ENCODE data around the gene FHAD1.
"Not testable (repeated sequence)": the region's sequence is repeated elsewhere in the genome, so short reads cannot be mapped to it uniquely, and the experiment has no call there.

Gene FHAD1

DNA sequence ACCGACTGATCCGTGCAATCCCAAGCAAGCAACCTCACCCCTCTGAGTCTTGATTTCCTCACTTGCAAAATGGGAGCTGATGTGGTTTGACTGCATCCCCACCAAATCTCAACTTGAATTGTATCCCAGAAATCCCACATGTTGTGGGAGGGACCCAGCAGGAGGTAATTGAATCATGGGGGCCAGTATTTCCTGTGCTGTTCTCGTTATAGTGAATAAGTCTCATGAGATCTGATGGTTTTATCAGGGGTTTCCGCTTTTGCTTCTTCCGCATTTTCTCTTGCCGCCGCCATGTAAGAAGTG, 58.4 kb downstream of the FHAD1 start:
- no peak for DNase-seq (ENCODE audit: low read depth, low spot score)

DNA sequence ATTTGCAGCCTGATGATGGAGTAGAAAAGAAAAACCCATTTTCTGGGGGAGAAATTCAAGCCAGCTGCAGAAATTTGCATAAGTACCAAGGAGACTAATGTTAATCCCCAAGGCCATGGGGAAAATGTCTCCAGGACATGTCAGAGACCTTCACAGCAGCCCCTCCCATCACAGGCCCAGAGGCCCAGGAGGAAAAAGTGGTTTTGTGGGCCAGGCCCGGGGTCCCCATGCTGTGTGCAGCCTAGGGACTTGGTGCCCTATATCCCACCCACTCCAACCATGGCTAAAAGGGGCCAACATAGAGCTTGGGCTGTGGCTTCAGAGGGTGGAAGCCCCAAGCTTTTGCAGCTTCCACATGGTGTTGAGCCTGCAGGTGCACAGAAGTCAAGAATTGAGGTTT, 59.3 kb downstream of the FHAD1 start:
- not testable (repeated sequence) for DNase-seq (ENCODE audit: low read depth, low spot score)

DNA sequence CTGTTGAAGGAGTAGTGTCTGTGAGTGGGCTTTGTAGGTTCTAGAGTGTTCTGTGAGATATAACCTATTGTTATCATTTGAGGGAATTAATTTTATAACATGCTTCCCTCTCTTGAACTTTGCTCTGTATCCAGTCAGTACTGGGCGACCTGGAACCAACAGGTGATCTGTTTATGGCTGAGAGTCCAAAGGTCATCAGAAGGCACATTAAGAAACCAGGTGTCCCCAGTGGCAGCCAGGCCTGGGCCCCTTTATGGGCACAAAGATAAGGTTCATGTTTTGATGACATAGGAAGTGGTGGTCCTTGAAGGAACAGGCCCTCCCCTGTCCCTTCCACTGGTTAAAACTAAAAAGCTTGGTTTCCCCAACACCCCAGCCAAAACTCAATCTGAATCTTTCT, 61.1 kb downstream of the FHAD1 start:
- DNase-seq (ENCODE audit: low read depth, low spot score) = no peak

DNA sequence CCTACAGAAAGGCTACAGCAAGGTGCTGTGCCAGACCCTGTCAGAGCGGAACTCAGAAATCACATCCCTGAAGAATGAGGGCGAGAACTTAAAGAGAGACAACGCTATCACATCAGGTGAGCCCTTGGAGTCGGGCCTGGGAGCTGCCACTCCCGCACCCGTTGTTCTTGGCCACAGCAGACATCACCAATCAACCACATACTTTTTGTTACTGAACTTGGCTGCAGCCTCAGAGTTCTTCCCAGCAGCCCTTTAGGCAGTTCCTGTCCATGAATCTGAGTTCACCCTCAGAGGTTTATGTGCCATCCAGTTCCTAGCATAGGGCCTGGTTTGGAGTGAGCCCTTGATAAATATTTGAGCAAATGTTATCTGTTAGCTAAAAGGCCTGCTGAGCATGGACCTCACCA, 61.6 kb downstream of the FHAD1 start:
- no peak for DNase-seq (ENCODE audit: low read depth, low spot score)

DNA sequence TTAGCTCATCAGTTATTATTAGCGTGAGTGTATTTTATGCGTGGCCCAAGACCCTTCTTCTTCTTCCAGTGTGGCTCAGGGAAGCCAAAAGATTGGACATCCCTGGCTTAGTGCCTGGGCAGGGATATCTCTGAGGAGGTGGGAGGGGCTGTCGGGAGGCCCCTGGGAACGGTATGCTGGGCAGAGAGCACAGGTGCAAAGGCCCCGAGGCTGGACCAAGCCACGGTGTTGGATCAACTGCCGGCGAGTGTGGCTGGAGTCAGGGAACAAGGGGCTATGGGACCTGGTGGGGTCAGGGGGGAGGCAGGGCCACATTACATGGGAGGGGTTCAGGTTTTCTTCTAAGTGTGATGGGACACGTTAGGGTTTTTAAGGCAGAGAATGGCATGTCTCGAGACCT, 62.7 kb downstream of the FHAD1 start:
- no peak for DNase-seq (ENCODE audit: low read depth, low spot score)

DNA sequence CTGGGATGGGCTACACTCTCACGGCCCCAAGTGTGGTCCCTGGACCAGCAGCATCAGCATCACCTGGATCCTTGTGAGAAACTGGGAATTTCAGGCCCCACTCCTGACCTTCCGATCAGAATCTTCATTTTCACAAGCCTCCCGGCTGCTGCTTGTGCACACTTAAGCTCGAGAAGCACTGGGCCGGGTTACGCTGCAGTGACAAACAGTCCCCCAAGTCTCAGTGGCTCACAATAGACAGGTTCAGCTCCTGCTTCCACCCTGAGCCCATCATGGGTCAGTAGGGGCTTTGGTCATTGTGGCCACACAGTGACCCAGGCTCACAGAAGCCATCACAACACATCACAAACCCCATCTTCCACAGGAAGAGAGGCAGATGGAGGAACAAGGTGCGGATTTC, 63.5 kb downstream of the FHAD1 start:
- no peak for DNase-seq (ENCODE audit: low read depth, low spot score)

DNA sequence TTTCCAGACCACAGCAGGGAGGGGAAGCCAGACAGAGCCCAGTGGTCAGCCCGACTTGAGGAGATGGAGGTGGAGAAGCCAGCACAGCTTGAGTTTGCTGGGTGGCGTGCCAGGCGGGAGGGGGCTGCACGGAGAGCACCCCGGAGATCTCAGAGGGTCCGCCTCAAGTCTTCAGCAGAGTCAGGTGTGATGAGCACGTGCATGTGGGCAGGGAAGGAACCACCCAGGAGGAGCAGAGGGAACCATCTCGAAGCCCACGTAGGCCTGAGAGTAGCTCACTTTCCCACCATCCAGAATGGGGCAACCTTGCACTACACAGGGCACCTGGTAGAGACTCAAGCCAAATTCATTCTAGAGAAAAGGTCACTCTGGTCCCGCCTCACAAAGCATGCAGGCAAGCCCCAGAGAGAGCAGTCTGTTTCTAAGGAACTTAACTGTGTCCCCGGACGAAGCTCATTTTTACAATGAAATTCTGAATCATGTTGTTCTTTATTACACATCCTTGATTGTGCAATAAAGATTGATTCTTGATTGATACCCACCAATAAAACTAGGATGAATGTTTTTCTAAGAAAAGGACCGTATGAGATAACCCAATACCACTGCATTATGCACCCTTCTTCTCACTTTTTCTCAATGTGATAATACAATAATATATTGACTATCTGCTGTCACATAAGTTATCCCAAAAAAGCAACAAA, 64.2 kb downstream of the FHAD1 start:
- no peak for DNase-seq (ENCODE audit: low read depth, low spot score)

DNA sequence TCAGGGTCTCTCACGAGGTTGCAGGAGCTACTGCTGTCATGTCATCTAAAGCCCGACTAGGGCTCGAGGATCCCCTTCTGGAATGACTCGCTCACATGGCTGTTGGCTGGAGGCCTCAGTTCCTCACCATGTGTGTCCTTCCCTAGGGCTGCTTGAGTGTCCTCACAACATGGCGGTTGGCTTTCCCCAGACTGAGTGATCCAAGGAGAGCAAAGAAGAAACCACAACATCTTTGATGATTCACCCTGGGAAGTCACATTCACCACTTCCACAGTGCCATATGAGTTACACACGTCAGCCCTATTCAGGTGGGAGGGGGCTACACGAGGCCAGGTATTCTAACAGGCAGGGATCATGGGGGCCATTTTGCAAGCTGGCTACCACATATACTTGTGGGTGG, 64.9 kb downstream of the FHAD1 start:
- no peak for DNase-seq (ENCODE audit: low read depth, low spot score)

DNA sequence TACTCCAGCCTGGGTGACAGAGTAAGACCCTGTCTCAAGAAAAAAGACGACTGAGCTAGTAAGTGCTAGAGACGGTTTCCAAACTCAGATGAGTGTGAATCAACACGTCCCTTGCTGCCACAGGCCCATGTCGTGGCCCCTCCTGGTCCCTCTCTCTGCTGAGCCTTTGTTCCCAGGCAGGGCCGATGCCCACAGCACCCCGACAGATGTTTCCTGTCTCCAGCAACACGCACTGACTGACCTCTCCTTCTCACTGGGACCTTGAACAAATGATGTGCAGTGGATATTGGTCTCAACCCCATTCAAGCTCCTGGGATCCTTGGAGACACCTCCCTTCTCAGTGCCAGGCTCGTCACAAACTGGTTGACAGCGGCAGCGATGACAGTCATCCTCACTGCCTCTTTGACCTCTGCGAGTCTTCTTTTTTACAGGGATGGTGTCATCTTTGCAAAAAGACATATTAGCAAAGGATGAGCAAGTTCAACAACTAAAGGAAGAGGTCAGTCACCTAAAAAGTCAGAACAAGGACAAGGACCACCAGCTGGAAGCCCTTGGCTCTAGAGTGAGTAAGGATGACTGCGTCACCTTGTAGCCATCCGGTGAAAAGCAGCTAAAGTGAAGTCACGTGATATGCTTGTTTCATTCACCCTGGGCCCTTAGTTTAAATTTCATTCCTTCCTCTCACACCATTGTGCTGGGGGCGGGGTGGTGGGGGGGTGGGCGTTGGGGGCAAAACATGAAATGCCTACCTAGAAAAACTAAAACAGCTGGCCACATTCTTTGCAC, 65.8 kb downstream of the FHAD1 start:
- no peak for DNase-seq (ENCODE audit: low read depth, low spot score)

DNA sequence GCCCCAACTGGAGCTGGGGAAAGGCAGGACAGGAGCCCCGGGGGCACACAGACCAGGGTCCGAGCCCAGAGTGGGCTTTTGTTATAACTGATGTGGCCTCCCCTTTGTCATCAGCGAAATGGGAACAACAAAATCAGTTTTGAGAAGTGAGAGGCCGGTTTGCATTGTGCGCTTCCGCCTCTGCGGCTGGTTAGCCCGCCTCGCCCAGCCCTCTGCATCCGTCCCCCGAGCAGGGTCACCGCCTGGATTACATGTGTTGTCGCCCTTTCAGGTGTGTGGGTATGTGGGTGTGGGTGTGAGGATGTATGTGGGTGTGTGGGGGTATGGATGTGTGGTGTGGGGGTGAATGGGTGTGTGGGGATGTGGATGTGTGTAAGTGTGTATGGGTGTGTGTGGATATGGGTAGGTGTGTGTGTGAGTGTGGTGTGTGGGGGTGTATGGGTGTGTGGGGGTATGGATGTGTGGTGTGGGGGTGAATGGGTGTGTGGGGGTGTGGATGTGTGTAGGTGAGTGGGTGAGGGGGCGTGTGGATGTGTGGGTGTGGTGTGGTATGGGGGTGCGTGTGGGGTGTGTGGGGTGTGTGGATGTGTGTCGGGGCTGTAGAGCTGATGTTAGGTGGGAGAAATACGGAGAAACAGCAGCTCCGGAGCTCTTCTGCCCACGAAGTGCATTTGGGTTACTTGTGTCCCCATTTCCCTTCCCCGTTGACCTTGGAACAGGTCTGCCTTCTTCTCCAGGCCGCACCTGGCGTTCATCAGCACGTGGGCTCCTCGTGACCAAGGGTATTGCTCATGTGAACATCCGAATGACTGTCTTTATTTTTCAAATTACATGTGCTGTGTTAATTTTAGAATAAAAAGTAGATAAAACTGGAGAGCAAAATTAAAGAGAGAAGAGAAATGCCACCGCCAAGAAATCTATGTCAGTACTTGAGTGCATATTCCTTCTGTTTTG, 67.6 kb downstream of the FHAD1 start:
- no peak for DNase-seq (ENCODE audit: low read depth, low spot score)

DNA sequence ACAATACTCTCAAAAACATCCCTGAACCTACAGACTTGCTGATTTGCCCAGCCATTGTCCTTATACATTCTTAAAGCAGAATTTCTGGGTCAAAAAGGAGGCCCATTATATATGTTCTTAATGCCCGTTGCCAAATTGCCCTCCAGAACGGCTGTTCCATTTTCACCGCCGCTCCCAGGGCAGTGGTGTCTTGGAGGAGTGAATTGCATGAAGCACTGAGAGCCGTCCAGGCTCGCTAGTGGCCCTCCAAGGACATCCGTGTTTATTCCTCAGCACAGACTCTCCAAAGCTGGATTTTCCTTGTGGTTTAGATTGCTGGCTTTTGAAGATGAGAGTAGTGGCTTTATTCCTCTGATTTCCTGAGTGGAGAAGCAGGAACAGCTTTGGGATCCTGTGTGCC, 68.8 kb downstream of the FHAD1 start:
- DNase-seq (ENCODE audit: low read depth, low spot score) = no peak

DNA sequence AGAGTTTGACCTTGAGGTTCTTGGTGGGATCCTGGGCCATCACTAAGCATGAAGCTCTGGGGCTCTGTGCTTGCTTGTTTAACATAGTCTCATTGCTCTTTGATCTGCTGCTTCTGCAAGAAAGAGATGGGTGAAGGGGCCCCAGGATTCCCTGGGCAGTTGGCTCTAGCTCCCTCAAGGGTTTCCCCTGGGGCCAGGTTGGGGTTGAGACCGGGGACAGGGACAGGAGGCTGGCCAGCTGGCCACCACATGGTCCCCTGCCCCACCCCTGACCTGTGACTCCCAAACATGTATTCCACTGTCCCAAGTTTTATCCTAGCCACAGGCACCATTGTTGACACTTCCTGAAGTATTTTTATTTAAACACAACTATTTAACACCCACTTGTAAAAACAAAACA, 69.5 kb downstream of the FHAD1 start:
- DNase-seq (ENCODE audit: low read depth, low spot score) = no peak

DNA sequence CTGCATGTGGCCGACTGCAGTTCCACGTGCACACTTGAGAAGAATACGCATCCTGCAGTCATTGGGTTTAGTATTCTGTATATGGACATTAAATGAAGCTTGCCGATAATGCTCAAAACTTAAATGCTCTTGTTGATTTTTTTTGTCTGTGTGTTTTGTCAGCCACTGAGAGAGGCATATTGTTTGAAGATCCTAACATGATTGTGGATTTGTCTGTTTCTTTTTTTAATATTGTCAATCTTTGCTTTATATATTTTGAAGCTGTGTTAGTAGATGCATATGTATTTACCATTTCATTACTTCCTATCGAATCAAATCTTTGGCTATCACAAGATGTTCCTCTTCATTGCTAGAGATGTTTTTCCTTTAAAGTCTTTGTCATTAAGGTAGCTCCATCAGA, 73.2 kb downstream of the FHAD1 start:
- no peak for DNase-seq (ENCODE audit: low read depth, low spot score)

DNA sequence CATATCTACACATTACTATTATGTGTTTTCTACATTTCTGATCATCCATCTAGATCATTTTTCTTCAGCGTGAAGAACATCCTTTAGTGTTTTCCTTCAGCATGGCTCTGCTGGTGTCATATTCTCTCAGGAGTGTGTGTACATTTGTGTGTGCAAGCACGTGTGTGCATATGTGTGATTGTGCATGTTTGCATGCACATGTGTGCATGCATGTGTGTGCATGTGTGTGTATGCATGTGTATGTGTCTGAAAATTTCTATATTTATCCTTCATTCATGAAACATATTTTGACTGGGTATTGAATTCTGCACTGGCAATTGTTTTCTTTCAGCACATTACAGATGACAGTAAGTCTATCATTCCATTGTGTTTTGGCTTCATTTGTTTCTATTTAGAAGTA, 74.6 kb downstream of the FHAD1 start:
- DNase-seq (ENCODE audit: low read depth, low spot score) = no peak

DNA sequence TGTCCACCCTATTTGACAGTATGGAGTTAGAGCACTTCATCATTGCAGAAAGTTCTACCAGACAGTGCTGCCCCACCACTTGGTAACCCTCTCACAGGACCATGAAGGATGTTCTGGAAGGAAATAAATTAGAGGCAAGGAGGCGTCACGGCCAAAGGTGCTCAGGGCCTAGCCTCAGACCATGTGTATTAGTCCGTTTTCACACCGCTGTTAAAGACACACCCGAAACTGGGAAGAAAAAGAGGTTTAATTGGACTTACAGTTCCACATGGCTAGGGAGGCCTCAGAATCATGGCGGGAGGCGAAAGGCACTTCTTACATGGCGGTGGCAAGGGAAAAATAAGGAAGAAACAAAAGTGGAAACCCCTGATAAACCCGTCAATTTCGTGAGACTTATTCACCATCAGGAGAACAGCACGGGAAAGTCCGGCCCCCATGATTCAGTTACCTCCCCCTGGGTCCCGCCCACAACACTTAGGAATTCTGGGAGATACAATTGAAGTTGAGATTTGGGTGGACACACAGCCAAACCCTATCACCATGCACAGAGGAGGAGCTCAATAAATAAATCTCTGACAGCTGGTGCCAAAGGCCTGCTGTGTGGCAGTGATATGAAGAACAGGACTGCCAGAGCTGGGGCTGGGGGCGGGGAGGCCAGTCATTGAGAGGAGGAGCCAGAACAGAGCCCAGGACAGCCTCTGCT, 75.8 kb downstream of the FHAD1 start:
- DNase-seq (ENCODE audit: low read depth, low spot score) = no peak

DNA sequence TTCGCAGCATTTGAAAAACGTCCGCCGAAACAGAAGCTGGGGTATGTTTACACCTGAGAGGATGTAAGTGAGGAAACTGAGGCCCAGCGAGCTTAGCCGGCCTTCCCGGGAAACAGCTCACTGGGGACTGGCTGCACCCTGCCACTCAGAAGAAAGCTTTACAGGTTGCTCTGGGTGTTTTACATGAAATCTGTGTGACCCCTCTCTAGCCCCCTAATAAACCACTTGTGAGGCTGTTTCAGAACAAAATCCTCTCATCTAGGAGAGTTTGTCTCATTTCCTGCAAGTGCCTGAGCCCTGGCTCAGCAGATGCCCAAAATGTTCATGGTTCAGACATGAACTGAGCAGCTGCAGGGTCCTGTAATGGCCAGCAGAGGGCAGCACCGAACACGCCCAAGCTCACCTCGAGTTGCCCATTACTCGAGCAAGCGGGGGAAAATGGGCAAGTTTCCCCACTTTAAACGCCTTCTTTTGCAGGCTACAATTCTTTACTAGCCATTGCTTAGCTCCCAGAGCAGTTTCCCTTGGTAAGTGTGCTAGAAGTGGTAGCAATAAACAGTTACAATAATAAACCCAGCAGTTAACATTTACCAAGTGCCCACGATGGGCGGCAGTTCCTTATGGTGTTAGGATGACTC, 76.4 kb downstream of the FHAD1 start:
- peak; percentile 56 for DNase-seq (ENCODE audit: low read depth, low spot score)

DNA sequence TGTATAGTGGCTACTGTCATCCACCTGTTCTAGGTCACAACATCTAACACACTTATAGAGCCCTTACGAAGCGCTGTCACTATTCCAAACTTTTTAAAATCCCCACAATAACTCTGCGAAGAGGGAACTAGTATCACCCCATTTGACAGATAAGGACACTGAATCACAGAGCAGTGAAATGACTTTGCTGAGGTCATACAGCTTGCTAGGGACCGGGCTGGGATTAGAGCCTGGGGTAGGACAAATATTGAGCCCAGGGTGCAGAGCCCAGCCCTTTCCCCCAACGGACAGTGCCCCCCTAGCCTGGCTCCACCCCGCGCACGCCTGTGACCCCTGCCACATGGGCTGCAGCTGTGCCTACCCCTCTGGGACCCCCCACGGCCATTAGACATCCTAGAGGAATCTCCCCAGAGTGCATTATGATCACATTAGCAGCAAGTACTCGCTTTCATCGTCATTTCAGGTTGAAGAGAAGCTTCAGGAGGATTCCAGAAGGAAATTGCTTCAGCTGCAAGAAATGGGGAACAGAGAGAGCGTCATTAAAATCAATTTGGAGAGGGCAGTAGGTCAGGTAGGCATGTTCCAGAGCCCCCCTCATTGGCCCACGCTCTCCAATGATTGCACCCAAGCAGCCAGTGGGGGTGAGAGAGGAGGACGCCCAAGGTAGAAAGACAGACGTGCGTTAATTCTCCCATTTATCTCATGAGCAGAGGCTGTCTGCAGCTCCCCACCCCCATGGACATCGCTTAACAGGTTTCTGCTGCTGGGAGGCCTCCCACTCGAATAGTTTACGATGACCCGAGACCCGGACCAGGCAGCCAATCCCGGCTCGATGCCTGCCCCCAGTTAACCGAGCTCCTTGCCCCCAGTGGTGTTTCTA, 77.2 kb downstream of the FHAD1 start:
- no peak for DNase-seq (ENCODE audit: low read depth, low spot score)

DNA sequence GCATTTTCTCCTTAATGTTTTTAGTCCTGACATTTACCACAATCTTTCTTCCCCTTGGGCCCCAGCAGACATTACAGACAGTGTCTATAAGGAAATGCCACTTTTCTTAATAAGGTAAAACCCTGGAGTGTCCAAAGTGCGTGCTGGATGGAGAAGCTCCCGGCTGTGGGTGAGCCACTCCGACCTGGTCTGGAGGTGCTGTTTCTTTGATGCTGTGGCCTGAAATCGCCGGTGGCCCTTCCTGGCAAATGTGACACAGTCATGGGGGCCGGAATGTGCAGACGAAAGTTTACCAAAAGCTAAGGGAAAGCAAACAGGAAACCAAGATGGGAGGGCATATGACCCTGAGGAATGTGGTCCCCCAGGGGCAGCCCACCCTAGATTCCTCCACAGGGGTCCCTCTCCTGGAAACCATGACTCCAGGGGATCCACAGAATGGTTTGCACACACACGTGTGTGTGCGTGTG, 77.9 kb downstream of the FHAD1 start:
- DNase-seq (ENCODE audit: low read depth, low spot score) = no peak

DNA sequence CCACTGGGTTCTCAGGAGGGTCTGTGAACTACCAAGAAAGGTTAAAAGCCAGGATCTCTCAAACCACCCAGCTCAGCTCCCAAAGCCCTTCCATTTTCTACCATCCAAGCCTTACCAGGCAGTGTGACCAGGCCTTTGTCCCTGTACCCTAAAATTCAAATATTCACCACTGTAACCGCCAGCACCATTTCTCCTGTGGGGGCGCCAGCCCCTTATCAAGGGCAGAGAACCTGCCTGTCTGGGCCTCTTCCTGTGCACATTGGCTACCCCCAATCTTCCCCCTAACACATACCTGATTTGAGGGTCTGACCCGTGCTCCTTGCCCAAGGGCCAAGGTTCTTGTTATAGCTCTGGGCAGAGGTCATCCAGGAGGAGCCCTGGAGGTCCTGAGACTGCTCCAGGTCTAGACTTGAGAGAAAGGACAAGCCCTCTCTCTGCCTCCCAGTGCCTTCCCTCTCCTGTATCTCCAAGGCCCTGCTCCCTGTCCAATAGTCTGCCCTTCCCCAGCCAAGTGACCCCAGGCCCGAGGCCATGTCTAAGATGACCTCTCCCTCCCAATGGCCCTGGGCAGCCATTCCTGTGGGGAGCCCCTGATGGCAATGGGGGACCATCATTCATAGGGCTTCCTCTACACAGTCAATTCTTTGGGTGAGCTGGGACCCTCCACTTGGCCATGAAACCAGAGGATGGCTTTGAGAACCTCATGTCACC, 78.5 kb downstream of the FHAD1 start:
- DNase-seq (ENCODE audit: low read depth, low spot score) = no peak
